Smooth muscle cell (in vitro differentiated cells): Measurements from ENCODE around the gene CYP51A1. TPM values are rescaled to one million over a fixed set of nuclear protein-coding genes. Genes with fewer than 3 reads are reported as not detected.
"Not testable (repeated sequence)": the region's sequence is repeated elsewhere in the genome, so short reads cannot be mapped to it uniquely, and the experiment has no call there.

ENCODE experiments used
- DNase-seq: peaks from one replicate; lab custom pipeline; 2025; ENCODE audit not compliant: unreplicated experiment; lab: John Stamatoyannopoulos, UW
- H2AFZ ChIP-seq: fragments of 200-600 bp; sonication (generic); 2 replicates; pipeline ENCODE4 v1.6.0; 2016; ENCODE audit warnings: antibody characterized with exemption, low read depth, mild to moderate bottlenecking
- H3F3A ChIP-seq: fragments of 200-600 bp; sonication (generic); 2 replicates; pipeline ENCODE4 v1.6.0; 2017; ENCODE audit warnings: antibody characterized with exemption, low read depth
- H3K27ac ChIP-seq: fragments of 200-600 bp; sonication (generic); 2 replicates; pipeline ENCODE4 v1.5.1; 2016; ENCODE audit warnings: low read depth, mild to moderate bottlenecking
- H3K27me3 ChIP-seq: fragments of 200-600 bp; sonication (generic); 2 replicates; pipeline ENCODE4 v1.6.1; 2016; ENCODE audit warnings: low read depth, mild to moderate bottlenecking
- H3K36me3 ChIP-seq: fragments of 200-600 bp; sonication (generic); 2 replicates; pipeline ENCODE4 v1.5.1; 2016; ENCODE audit warnings: low read depth
- H3K4me1 ChIP-seq: fragments of 200-600 bp; sonication (generic); 2 replicates; pipeline ENCODE4 v1.5.1; 2016; ENCODE audit warnings: low read depth
- H3K4me2 ChIP-seq: fragments of 200-600 bp; sonication (generic); 2 replicates; pipeline ENCODE4 v1.6.0; 2016; ENCODE audit warnings: mild to moderate bottlenecking
- H3K4me3 ChIP-seq: fragments of 200-600 bp; sonication (generic); 2 replicates; pipeline ENCODE4 v1.5.1; 2016; ENCODE audit warnings: mild to moderate bottlenecking
- H3K79me2 ChIP-seq: fragments of 200-600 bp; sonication (generic); 2 replicates; pipeline ENCODE4 v1.6.0; 2016; ENCODE audit warnings: low read depth, mild to moderate bottlenecking
- H3K9ac ChIP-seq: fragments of 200-600 bp; sonication (generic); 2 replicates; pipeline ENCODE4 v1.6.0; 2016; ENCODE audit warnings: low read depth
- H3K9me3 ChIP-seq: fragments of 200-600 bp; sonication (generic); replicated peaks from 2 replicates; pipeline ENCODE4 v1.5.1; 2016; ENCODE audit warnings: low read depth
- H4K20me1 ChIP-seq: fragments of 200-600 bp; sonication (generic); 2 replicates; pipeline ENCODE4 v1.6.0; 2016; ENCODE audit warnings: low read depth
- WGBS: methylation state at CpG from one replicate; pipeline ENCODE4 v1.1.7; 2016; ENCODE audit warnings: low lambda C conversion rate; 5-methylcytosine and 5-hydroxymethylcytosine counted together
- polyA plus RNA-seq: library from polyadenylated mRNA; unstranded; fragments of >200 nt; fragmentation: Nextera tagmentation; extraction: Ambion mirVana; gene quantifications from 2 replicates; pipeline ENCODE4 v1.2.1, GENCODE V29; 2016
- total RNA-seq: library from RNA; depleted of rRNA; stranded (reverse); fragments of >200 nt; gene quantifications from 2 replicates; pipeline ENCODE4 v1.2.3, GENCODE V29; 2014
- TF ChIP-seq, protein P1 (sequence below): fragments of 200-600 bp; sonication (generic); IDR thresholded peaks from 2 replicates; pipeline ENCODE4 v1.5.1; 2017; ENCODE audit warnings: borderline replicate concordance, mild to moderate bottlenecking, antibody characterized with exemption; ENCODE audit not compliant: insufficient read depth, poor library complexity, severe bottlenecking

CYP51A1 gene
- total and polyA plus RNA-seq, 2 experiments from 2014 or later, result 87.9 to 104 TPM

DNA sequence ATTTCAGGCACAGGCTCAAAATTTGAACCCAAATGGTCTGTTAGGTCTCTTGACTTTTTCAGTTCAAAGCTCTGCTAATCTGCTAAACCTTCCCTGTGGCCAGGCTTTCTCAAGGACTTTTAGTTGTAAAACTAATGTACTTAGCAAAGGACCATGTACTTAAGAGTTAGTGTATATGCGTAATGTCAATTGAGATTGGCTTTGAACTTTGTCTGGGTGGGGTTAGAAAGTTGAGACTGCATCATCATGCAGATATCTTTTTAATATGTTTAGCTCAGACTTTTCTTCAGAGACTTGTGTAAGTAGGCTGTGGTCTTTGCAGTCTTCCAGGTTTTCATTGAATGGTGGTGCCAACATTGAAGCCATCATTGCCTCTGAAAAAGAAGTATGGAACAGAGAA, 33.7 kb downstream of the CYP51A1 start:
- Histone ChIP-seq H3K9ac (no peak overlapping the region), H3K4me1 (no peaks in the 10 kb centered on the region), H3K4me3 (no peak overlapping the region), H3K4me2 (no peak overlapping the region), H3K36me3 (peaks cover 32% of the 10 kb centered on the region), H3K79me2 (no peaks in the 10 kb centered on the region), H3K27me3 (no peaks in the 10 kb centered on the region), H4K20me1 (no peaks in the 10 kb centered on the region), H3F3A (no peaks in the 10 kb centered on the region), H3K9me3 (no peaks in the 10 kb centered on the region), H2AFZ (no peak overlapping the region), H3K27ac (no peak overlapping the region)
- no peak for DNase-seq
- WGBS, result 93% methylated on average over 1 of the region's 1 CpG
- TF ChIP-seq, protein P1, sequence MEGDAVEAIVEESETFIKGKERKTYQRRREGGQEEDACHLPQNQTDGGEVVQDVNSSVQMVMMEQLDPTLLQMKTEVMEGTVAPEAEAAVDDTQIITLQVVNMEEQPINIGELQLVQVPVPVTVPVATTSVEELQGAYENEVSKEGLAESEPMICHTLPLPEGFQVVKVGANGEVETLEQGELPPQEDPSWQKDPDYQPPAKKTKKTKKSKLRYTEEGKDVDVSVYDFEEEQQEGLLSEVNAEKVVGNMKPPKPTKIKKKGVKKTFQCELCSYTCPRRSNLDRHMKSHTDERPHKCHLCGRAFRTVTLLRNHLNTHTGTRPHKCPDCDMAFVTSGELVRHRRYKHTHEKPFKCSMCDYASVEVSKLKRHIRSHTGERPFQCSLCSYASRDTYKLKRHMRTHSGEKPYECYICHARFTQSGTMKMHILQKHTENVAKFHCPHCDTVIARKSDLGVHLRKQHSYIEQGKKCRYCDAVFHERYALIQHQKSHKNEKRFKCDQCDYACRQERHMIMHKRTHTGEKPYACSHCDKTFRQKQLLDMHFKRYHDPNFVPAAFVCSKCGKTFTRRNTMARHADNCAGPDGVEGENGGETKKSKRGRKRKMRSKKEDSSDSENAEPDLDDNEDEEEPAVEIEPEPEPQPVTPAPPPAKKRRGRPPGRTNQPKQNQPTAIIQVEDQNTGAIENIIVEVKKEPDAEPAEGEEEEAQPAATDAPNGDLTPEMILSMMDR, result no peak

DNA sequence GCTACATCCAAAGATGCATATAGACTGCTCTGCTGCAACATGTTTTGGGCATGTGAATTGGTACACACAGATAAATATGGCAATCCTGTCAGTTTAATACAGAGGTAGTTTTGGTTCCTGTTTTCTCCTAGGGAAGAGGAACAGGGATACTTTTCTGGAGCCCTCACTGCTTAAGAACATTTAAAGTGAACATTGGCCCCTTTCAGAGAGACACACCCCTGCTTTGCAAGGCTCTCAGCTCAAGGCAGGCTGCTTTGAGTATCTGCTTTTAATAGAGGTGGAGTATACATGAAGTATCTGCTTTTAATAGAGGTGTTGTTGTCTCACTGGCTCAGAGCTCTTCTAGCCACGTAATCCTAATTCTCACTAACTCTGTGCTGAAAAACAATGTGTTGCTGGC, 38.9 kb downstream of the CYP51A1 start:
- TF ChIP-seq, protein P1, result no peak
- H3K4me2 ChIP-seq, result no peak overlapping the region
- no peaks in the 10 kb centered on the region for H3F3A ChIP-seq
- no peaks in the 10 kb centered on the region for H4K20me1 ChIP-seq
- H3K4me1 ChIP-seq, result no peaks in the 10 kb centered on the region
- no peaks in the 10 kb centered on the region for H3K79me2 ChIP-seq
- WGBS, result 91% methylated on average over 1 of the region's 1 CpG
- no peaks in the 10 kb centered on the region for H3K27me3 ChIP-seq
- peaks cover 49% of the 10 kb centered on the region for H3K36me3 ChIP-seq
- no peak overlapping the region for H2AFZ ChIP-seq
- no peaks in the 10 kb centered on the region for H3K9me3 ChIP-seq
- H3K9ac ChIP-seq, result no peak overlapping the region
- H3K27ac ChIP-seq, result no peak overlapping the region
- H3K4me3 ChIP-seq, result no peak overlapping the region
- no peak for DNase-seq

DNA sequence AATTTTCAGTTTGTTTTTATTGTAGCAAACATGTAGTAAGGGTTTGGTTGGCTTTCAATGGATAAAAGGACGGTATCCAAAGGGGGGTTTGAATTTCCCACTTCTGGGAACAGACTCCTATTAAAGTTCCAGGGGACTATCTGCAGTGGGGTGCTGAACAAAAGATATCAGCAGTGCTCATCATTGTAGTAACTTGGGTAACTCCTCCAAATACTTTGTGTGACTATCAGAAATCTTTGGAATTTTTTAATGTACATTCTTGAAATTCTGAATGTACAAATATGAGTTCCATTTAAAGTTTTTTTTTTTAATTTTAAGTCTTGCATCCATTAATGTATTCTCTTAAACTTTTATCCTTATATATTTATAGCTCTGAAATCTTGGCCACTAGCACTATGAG, 42.1 kb downstream of the CYP51A1 start:
- Histone ChIP-seq H2AFZ (no peak overlapping the region), H3K36me3 (peaks cover 56% of the 10 kb centered on the region), H3K4me2 (no peak overlapping the region), H3K9me3 (no peaks in the 10 kb centered on the region), H3K27ac (no peak overlapping the region), H3K4me1 (no peaks in the 10 kb centered on the region), H3F3A (no peaks in the 10 kb centered on the region), H3K9ac (no peak overlapping the region), H3K79me2 (no peaks in the 10 kb centered on the region), H3K4me3 (no peak overlapping the region), H4K20me1 (no peaks in the 10 kb centered on the region), H3K27me3 (no peaks in the 10 kb centered on the region)
- 97% methylated on average over 1 of the region's 1 CpG for WGBS
- DNase-seq, result no peak
- TF ChIP-seq, protein P1, result no peak

DNA sequence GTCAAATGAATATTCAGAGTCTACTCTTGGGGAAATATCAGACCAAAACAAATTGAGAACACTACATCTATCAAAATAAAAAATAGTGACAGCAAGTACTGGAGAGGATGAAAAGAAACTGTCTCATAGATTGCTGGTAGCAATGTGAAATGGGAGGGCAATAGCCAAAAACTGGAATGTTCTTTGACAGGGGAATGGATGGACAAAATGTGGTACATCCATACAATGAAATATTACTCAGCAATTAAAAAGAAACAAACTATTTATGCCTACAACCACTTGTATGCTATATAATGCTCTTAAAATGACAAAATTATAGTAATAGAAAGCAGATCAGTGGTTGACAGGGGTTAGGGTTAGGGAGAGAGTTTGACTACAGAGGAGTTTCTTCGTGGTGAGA, 46.0 kb downstream of the CYP51A1 start:
- H4K20me1 ChIP-seq, result no peaks in the 10 kb centered on the region
- H3K36me3 ChIP-seq, result peaks cover 76% of the 10 kb centered on the region
- H3K27ac ChIP-seq, result no peak overlapping the region
- no peaks in the 10 kb centered on the region for H3K27me3 ChIP-seq
- DNase-seq, result no peak
- H3K4me1 ChIP-seq, result no peaks in the 10 kb centered on the region
- no peak overlapping the region for H3K4me3 ChIP-seq
- H3K4me2 ChIP-seq, result no peak overlapping the region
- H3K79me2 ChIP-seq, result no peaks in the 10 kb centered on the region
- no peak overlapping the region for H2AFZ ChIP-seq
- 100% methylated on average over 1 of the region's 1 CpG for WGBS
- no peak overlapping the region for H3K9ac ChIP-seq
- H3F3A ChIP-seq, result no peaks in the 10 kb centered on the region
- TF ChIP-seq, protein P1, result no peak
- no peaks in the 10 kb centered on the region for H3K9me3 ChIP-seq

DNA sequence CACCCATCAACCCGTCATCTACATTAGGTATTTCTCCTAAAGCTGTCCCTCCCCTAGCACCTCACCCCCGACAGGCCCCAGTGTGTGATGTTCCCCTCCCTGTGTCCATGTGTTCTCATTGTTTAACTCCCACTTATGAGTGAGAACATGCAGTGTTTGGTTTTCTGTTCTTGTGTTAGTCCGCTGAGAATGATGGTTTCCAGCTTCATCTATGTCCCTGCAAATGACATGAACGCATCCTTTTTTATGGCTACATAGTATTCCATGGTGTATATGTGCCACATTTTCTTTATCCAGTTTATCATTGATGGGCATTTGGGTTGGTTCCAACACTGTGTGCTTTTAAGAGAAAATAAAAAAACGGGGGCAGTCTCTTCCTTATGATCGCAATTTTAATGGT, 50.4 kb downstream of the CYP51A1 start:
- not testable (repeated sequence) for H3K9me3 ChIP-seq, H3K4me2 ChIP-seq, H3K4me3 ChIP-seq, H3K27me3 ChIP-seq, H4K20me1 ChIP-seq, H3K9ac ChIP-seq, H3K4me1 ChIP-seq, H2AFZ ChIP-seq, H3F3A ChIP-seq, H3K27ac ChIP-seq, H3K79me2 ChIP-seq, DNase-seq
- 100% methylated on average over 6 of the region's 6 CpGs for WGBS
- peaks cover 66% of the 10 kb centered on the region for H3K36me3 ChIP-seq
